HEK293 (cell line): ENCODE data around the gene FRAS1.

Experiments
- BCL11B ChIP-seq: fragments of 450-650 bp; formaldehyde crosslinking; IDR thresholded peaks from 2 replicates; pipeline ENCODE4 v1.5.1; 2016; ENCODE audit warnings: low read depth, missing biosample characterization, missing genetic modification characterization
- CTCF ChIP-seq: fragments of 450-650 bp; formaldehyde crosslinking; IDR thresholded peaks from 2 replicates; pipeline ENCODE4 v1.5.1; 2016; ENCODE audit warnings: missing biosample characterization, missing genetic modification characterization
- MYNN ChIP-seq: fragments of 450-650 bp; formaldehyde crosslinking; IDR thresholded peaks from 2 replicates; pipeline ENCODE4 v1.5.1; 2016; ENCODE audit warnings: missing biosample characterization, missing genetic modification characterization, borderline replicate concordance
- REPIN1 ChIP-seq: fragments of 450-650 bp; formaldehyde crosslinking; IDR thresholded peaks from 2 replicates; pipeline ENCODE4 v1.5.1; 2017; ENCODE audit warnings: missing biosample characterization, missing genetic modification characterization, low read depth
- YY1 ChIP-seq: fragments of 450-650 bp; formaldehyde crosslinking; IDR thresholded peaks from 2 replicates; pipeline ENCODE4 v1.5.1; 2018; ENCODE audit warnings: missing biosample characterization, missing genetic modification characterization
- ZNF138 ChIP-seq: fragments of 450-650 bp; formaldehyde crosslinking; IDR thresholded peaks from 2 replicates; pipeline ENCODE4 v1.5.1; 2016; ENCODE audit warnings: missing biosample characterization, missing genetic modification characterization, borderline replicate concordance
- ZNF184 ChIP-seq: fragments of 450-650 bp; IDR thresholded peaks from 2 replicates; pipeline ENCODE4 v1.5.1; 2018; ENCODE audit warnings: missing biosample characterization, mild to moderate bottlenecking, missing genetic modification characterization
- ZNF274 ChIP-seq, 2 experiments: fragments of 200-500 bp in 1 of 2; fragments of 450-650 bp in 1 of 2; sonication (Bioruptor generic) in 1 of 2; formaldehyde crosslinking in 1 of 2; IDR thresholded peaks; 2 replicates each; pipeline versions ENCODE4 v1.5.1 to v1.6.1; 2014 to 2016; ENCODE audit warnings: borderline replicate concordance in 1 of 2, inconsistent platforms in 1 of 2, low read length in 1 of 2, missing biosample characterization in 1 of 2, missing genetic modification characterization in 1 of 2
- ZNF280D ChIP-seq: fragments of 450-650 bp; formaldehyde crosslinking; IDR thresholded peaks from 2 replicates; pipeline ENCODE4 v1.5.1; 2016; ENCODE audit warnings: missing biosample characterization, missing genetic modification characterization
- ZNF394 ChIP-seq: fragments of 450-650 bp; formaldehyde crosslinking; IDR thresholded peaks from 2 replicates; pipeline ENCODE4 v1.5.1; 2016; ENCODE audit warnings: missing biosample characterization, missing genetic modification characterization, mild to moderate bottlenecking, moderate library complexity, borderline replicate concordance
- ZNF596 ChIP-seq: fragments of 450-650 bp; IDR thresholded peaks from 2 replicates; pipeline ENCODE4 v1.5.0; 2018; ENCODE audit warnings: missing biosample characterization, mild to moderate bottlenecking, missing genetic modification characterization, moderate library complexity
- ZNF600 ChIP-seq: fragments of 450-650 bp; formaldehyde crosslinking; IDR thresholded peaks from 2 replicates; pipeline ENCODE4 v1.5.1; 2016; ENCODE audit warnings: missing biosample characterization, missing genetic modification characterization
- ZNF843 ChIP-seq: fragments of 450-650 bp; formaldehyde crosslinking; IDR thresholded peaks from 2 replicates; pipeline ENCODE4 v1.5.1; 2016; ENCODE audit warnings: missing biosample characterization, missing genetic modification characterization

- TF ChIP-seq REPIN1: no peak
- no peak for TF ChIP-seq CTCF (tag by site-specific recombination)
- TF ChIP-seq ZNF274 (IDR thresholded peaks at IDR 0.05; ENCODE audit: low read length): no peak
- no peak for TF ChIP-seq ZNF274 (tag by site-specific recombination; IDR thresholded peaks at IDR 0.05; ENCODE audit: borderline replicate concordance)
- no peak for TF ChIP-seq MYNN (tag by site-specific recombination)
- TF ChIP-seq BCL11B (tag by site-specific recombination): no peak
- TF ChIP-seq YY1 (tag by site-specific recombination): no peak
- TF ChIP-seq ZNF596 (tag by site-specific recombination): no peak
- TF ChIP-seq ZNF138 (tag by site-specific recombination): no peak
- no peak for TF ChIP-seq ZNF184 (tag by site-specific recombination)
- TF ChIP-seq ZNF600 (tag by site-specific recombination): no peak
- TF ChIP-seq ZNF843: no peak
- no peak for TF ChIP-seq ZNF280D (tag by site-specific recombination)
- no peak for TF ChIP-seq ZNF394 (tag by site-specific recombination)
These were observed 384.6 kb downstream of the FRAS1 start for GRCh38 chr4:78441756-78442155.
